Breast epithelium (tissue), 4 donors: Measurements from ENCODE around the gene BSND. TPM values are rescaled to one million over a fixed set of nuclear protein-coding genes. Genes with fewer than 3 reads are reported as not detected.

ENCODE experiments used
- DNase-seq, 2 donors: peaks; one replicate each; pipeline ENCODE4 v3.0.0-alpha.2; 2019; ENCODE audit warnings: low spot score in 2 of 2
- H3K27ac ChIP-seq, 2 donors: fragments of 200-600 bp; sonication (generic) in 1 of 2; one replicate each; pipeline ENCODE4 v1.5.1; 2016 to 2019; ENCODE audit warnings: mild to moderate bottlenecking in 1 of 2
- H3K27me3 ChIP-seq, 2 donors: fragments of 200-600 bp; sonication (generic) in 1 of 2; one replicate each; pipeline versions ENCODE4 v1.5.1 to v1.6.0; 2017 to 2019; ENCODE audit warnings: control low read depth in 1 of 2, mild to moderate bottlenecking in 1 of 2
- H3K36me3 ChIP-seq: fragments of 200-600 bp; one replicate; pipeline ENCODE4 v1.5.1; 2019
- H3K4me1 ChIP-seq, 2 donors: fragments of 200-600 bp; sonication (generic); one replicate each; pipeline ENCODE4 v1.5.1; 2016 to 2019; ENCODE audit warnings: control low read depth in 1 of 2
- H3K4me3 ChIP-seq, 3 donors: fragments of 200-600 bp; sonication (generic); 1 replicate in 2 of 3; 2 replicates in 1 of 3; pipeline ENCODE4 v1.5.1; 2016 to 2019; ENCODE audit warnings: mild to moderate bottlenecking in 3 of 3, moderate library complexity in 2 of 3
- H3K9me3 ChIP-seq, 2 donors: fragments of 200-600 bp; sonication (generic) in 1 of 2; one replicate each; pipeline ENCODE4 v1.5.1; 2016 to 2019; ENCODE audit warnings: control low read depth in 1 of 2
- CTCF ChIP-seq, 3 donors: fragments of 450-650 bp; IDR thresholded peaks; one replicate each; pipeline ENCODE4 v1.5.1; 2016 to 2017; ENCODE audit warnings: antibody characterized with exemption in 3 of 3, mild to moderate bottlenecking in 3 of 3, moderate library complexity in 3 of 3
- POLR2A ChIP-seq: fragments of 450-650 bp; IDR thresholded peaks from one replicate; pipeline ENCODE4 v1.6.1; 2016; ENCODE audit warnings: antibody characterized with exemption, mild to moderate bottlenecking, moderate library complexity
- POLR2AphosphoS5 ChIP-seq, 3 donors: sonication (generic); formaldehyde crosslinking; IDR thresholded peaks; one replicate each; pipeline ENCODE4 v1.6.1; 2017; ENCODE audit warnings: antibody characterized with exemption in 3 of 3
- intact Hi-C: fragments of 100-400 bp; cut with DNase I; formaldehyde crosslinking; loops from one replicate; pipeline ENCODE4 v1.15.1; 2023; ENCODE audit warnings: low total_unique reads
- total RNA-seq, 3 donors: library from RNA; depleted of rRNA; stranded (reverse); fragments of >200 nt; gene quantifications; one replicate each; pipeline ENCODE4 v1.1.0, GENCODE V29; 2016

BSND gene
- total RNA-seq, 3 donors from 2014 or later: under 0.01 to 0.15 TPM; not detected in 1

GRCh38 chr1:55033265-55033614 lies 34.5 kb downstream of the BSND start:
- DNase-seq: no peak
- no peak for TF ChIP-seq POLR2AphosphoS5 (IDR thresholded peaks at IDR 0.05)
- no peak for TF ChIP-seq POLR2A
- TF ChIP-seq CTCF (IDR thresholded peaks at IDR 0.05): no peak
- Histone ChIP-seq H3K4me3 (no peak overlapping the region), H3K4me1 (no peaks in the 10 kb centered on the region), H3K36me3 (no peaks in the 10 kb centered on the region), H3K27ac (no peak overlapping the region), H3K27me3 (peaks cover 0 to 14% of the 10 kb centered on the region in 2 donors), H3K9me3 (no peaks in the 10 kb centered on the region)
- intact Hi-C loops: no loop called here

GRCh38 chr1:55034476-55035133 lies 35.9 kb downstream of the BSND start:
- no peaks in the 10 kb centered on the region for H3K9me3 ChIP-seq
- peaks cover 0 to 21% of the 10 kb centered on the region in 2 donors for H3K27me3 ChIP-seq
- intact Hi-C loops: no loop called here
- H3K4me3 ChIP-seq: no peak overlapping the region
- DNase-seq: no peak
- no peaks in the 10 kb centered on the region for H3K36me3 ChIP-seq
- TF ChIP-seq POLR2A (no peak), POLR2AphosphoS5 (IDR thresholded peaks at IDR 0.05) (no peak), CTCF (IDR thresholded peaks at IDR 0.05) (no peak)
- no peak overlapping the region for H3K27ac ChIP-seq
- H3K4me1 ChIP-seq: no peaks in the 10 kb centered on the region

GRCh38 chr1:55035904-55036303 lies 37.2 kb downstream of the BSND start:
- Histone ChIP-seq H3K27me3 (peaks cover 0 to 34% of the 10 kb centered on the region in 2 donors), H3K9me3 (no peaks in the 10 kb centered on the region), H3K27ac (no peak overlapping the region), H3K4me1 (no peaks in the 10 kb centered on the region), H3K4me3 (no peak overlapping the region), H3K36me3 (no peaks in the 10 kb centered on the region)
- no peak for TF ChIP-seq CTCF (IDR thresholded peaks at IDR 0.05)
- TF ChIP-seq POLR2A: no peak
- no peak for TF ChIP-seq POLR2AphosphoS5 (IDR thresholded peaks at IDR 0.05)
- DNase-seq: no peak
- intact Hi-C loops: loop anchor here (2.0 kb wide), 1 partner anchor 17 kb away; no protein-coding TSS in a partner anchor

GRCh38 chr1:55037733-55038551 lies 39.2 kb downstream of the BSND start:
- Histone ChIP-seq H3K4me1 (no peaks in the 10 kb centered on the region), H3K27ac (no peak overlapping the region), H3K9me3 (no peaks in the 10 kb centered on the region), H3K27me3 (peaks cover 0 to 37% of the 10 kb centered on the region in 2 donors), H3K36me3 (no peaks in the 10 kb centered on the region), H3K4me3 (no peak overlapping the region)
- no peak for TF ChIP-seq POLR2A
- no peak for TF ChIP-seq POLR2AphosphoS5 (IDR thresholded peaks at IDR 0.05)
- no peak for TF ChIP-seq CTCF (IDR thresholded peaks at IDR 0.05)
- no peak for DNase-seq
- intact Hi-C loops: loop anchor here (2.0 kb wide), 1 partner anchor 15 kb away; no protein-coding TSS in a partner anchor

GRCh38 chr1:55038552-55038838 lies 39.8 kb downstream of the BSND start:
- intact Hi-C loops: no loop called here
- H3K9me3 ChIP-seq: no peaks in the 10 kb centered on the region
- DNase-seq: no peak
- H3K36me3 ChIP-seq: no peaks in the 10 kb centered on the region
- no peak overlapping the region for H3K4me3 ChIP-seq
- TF ChIP-seq CTCF (IDR thresholded peaks at IDR 0.05): no peak
- no peak for TF ChIP-seq POLR2A
- TF ChIP-seq POLR2AphosphoS5 (IDR thresholded peaks at IDR 0.05): no peak
- H3K27me3 ChIP-seq: peaks cover 0 to 37% of the 10 kb centered on the region in 2 donors
- no peak overlapping the region for H3K27ac ChIP-seq
- H3K4me1 ChIP-seq: no peaks in the 10 kb centered on the region
